Liver (tissue), 9 donors: ENCODE results near the gene HCFC1. TPM values are rescaled to one million over a fixed set of nuclear protein-coding genes. Genes with fewer than 3 reads are reported as not detected.
"Not testable (repeated sequence)": the region's sequence is repeated elsewhere in the genome, so short reads cannot be mapped to it uniquely, and the experiment has no call there.

Experiments
- DNase-seq: peaks from one replicate; pipeline ENCODE4 v3.0.0-alpha.2; 2017; ENCODE audit warnings: low spot score
- H3K27ac ChIP-seq, 2 donors: one replicate each; pipeline ENCODE4 v1.7.0; 2013; ENCODE audit warnings: inconsistent platforms in 2 of 2, low read length in 2 of 2, control low read depth in 1 of 2, low read depth in 1 of 2, mild to moderate bottlenecking in 1 of 2
- H3K27me3 ChIP-seq, 4 donors: one replicate each; pipeline versions ENCODE4 v1.6.1 to v1.7.0; 2013; ENCODE audit warnings: low read length in 3 of 4, inconsistent platforms in 1 of 4, mild to moderate bottlenecking in 1 of 4, moderate library complexity in 1 of 4; ENCODE audit not compliant: control insufficient read depth in 4 of 4, insufficient read depth in 4 of 4
- H3K36me3 ChIP-seq, 4 donors: one replicate each; pipeline versions ENCODE4 v1.6.1 to v1.7.0; 2013; ENCODE audit warnings: low read length in 3 of 4, mild to moderate bottlenecking in 3 of 4, low read depth in 1 of 4, moderate library complexity in 1 of 4; ENCODE audit not compliant: control insufficient read depth in 4 of 4, insufficient read depth in 3 of 4
- H3K4me1 ChIP-seq, 4 donors: one replicate each; pipeline versions ENCODE4 v1.6.1 to v1.7.0; 2013; ENCODE audit warnings: low read length in 3 of 4, mild to moderate bottlenecking in 3 of 4, moderate library complexity in 1 of 4; ENCODE audit not compliant: control insufficient read depth in 4 of 4, insufficient read depth in 4 of 4
- H3K4me3 ChIP-seq, 3 donors: one replicate each; pipeline versions ENCODE4 v1.6.1 to v1.7.0; 2013; ENCODE audit warnings: low read length in 3 of 3, control low read depth in 1 of 3, low read depth in 1 of 3, mild to moderate bottlenecking in 1 of 3
- H3K9ac ChIP-seq, 2 donors: one replicate each; pipeline ENCODE4 v1.7.0; 2013; ENCODE audit warnings: low read length in 2 of 2, mild to moderate bottlenecking in 2 of 2, moderate library complexity in 2 of 2, control low read depth in 1 of 2, low read depth in 1 of 2
- H3K9me3 ChIP-seq, 4 donors: one replicate each; pipeline versions ENCODE4 v1.6.1 to v1.7.0; 2013; ENCODE audit warnings: low read length in 3 of 4; ENCODE audit not compliant: control insufficient read depth in 4 of 4
- EGR1 ChIP-seq, 2 donors: IDR thresholded peaks; 2 replicates each; pipeline ENCODE4 v1.6.1; 2016 to 2018; ENCODE audit warnings: antibody characterized with exemption in 2 of 2, low read depth in 2 of 2
- FOXA1 ChIP-seq: IDR thresholded peaks from 2 replicates; pipeline ENCODE4 v1.6.1; 2016; ENCODE audit warnings: antibody characterized with exemption
- FOXA2 ChIP-seq: IDR thresholded peaks from 2 replicates; pipeline ENCODE4 v1.6.1; 2016; ENCODE audit warnings: antibody characterized with exemption
- GABPA ChIP-seq, 2 donors: IDR thresholded peaks in 1 of 2; conservative IDR thresholded peaks in 1 of 2; 2 replicates each; pipeline ENCODE4 v1.6.1; 2016; ENCODE audit warnings: antibody characterized with exemption in 2 of 2, mild to moderate bottlenecking in 1 of 2, moderate library complexity in 1 of 2
- HNF4A ChIP-seq, 2 donors: conservative IDR thresholded peaks; 2 replicates each; pipeline ENCODE4 v1.6.1; 2016; ENCODE audit warnings: antibody characterized with exemption in 2 of 2, mild to moderate bottlenecking in 2 of 2
- HNF4G ChIP-seq: IDR thresholded peaks from 2 replicates; pipeline ENCODE4 v1.6.1; 2016; ENCODE audit warnings: antibody characterized with exemption
- JUND ChIP-seq, 2 donors: IDR thresholded peaks; 2 replicates each; pipeline ENCODE4 v1.6.1; 2016; ENCODE audit warnings: antibody characterized with exemption in 2 of 2
- NR2F2 ChIP-seq: IDR thresholded peaks from 2 replicates; pipeline ENCODE4 v1.6.1; 2016; ENCODE audit warnings: antibody characterized with exemption
- RAD21 ChIP-seq, 2 donors: IDR thresholded peaks; 2 replicates each; pipeline ENCODE4 v1.6.1; 2016; ENCODE audit warnings: antibody characterized with exemption in 2 of 2, mild to moderate bottlenecking in 2 of 2
- RXRA ChIP-seq, 2 donors: IDR thresholded peaks; 2 replicates each; pipeline ENCODE4 v1.6.1; 2017 to 2018; ENCODE audit warnings: antibody characterized with exemption in 2 of 2, mild to moderate bottlenecking in 1 of 2
- SP1 ChIP-seq: IDR thresholded peaks from 2 replicates; pipeline ENCODE4 v1.6.1; 2018; ENCODE audit warnings: antibody characterized with exemption, mild to moderate bottlenecking
- TAF1 ChIP-seq: conservative IDR thresholded peaks from 2 replicates; pipeline ENCODE4 v1.6.1; 2016; ENCODE audit warnings: antibody characterized with exemption, mild to moderate bottlenecking
- YY1 ChIP-seq: IDR thresholded peaks from 2 replicates; pipeline ENCODE4 v1.6.1; 2016; ENCODE audit warnings: antibody characterized with exemption, mild to moderate bottlenecking
- WGBS: extraction: QIAGEN DNeasy Blood & Tissue Kit; methylation state at CpG from one replicate; pipeline ENCODE4 v1.1.7; 2013; 5-methylcytosine and 5-hydroxymethylcytosine counted together
- polyA plus RNA-seq, 2 donors: library from polyadenylated mRNA; stranded (reverse) in 1 of 2; unstranded in 1 of 2; fragments of 200-250 nt in 1 of 2; fragments of >200 nt in 1 of 2; fragmentation: Nextera tagmentation in 1 of 2; extraction: Ambion mirVana in 1 of 2; gene quantifications; one replicate each; pipeline versions ENCODE4 v1.2.1 to v1.2.3, GENCODE V29; 2013 to 2015
- total RNA-seq, 2 donors: library from RNA; depleted of rRNA; stranded (reverse); fragments of >200 nt; gene quantifications; one replicate each; pipeline ENCODE4 v1.2.3, GENCODE V29; 2014
- TF ChIP-seq, protein P1 (sequence below): IDR thresholded peaks from 2 replicates; pipeline ENCODE4 v1.6.1; 2016; ENCODE audit warnings: antibody characterized with exemption
- TF ChIP-seq, protein P2 (sequence below): IDR thresholded peaks from 2 replicates; pipeline ENCODE4 v1.6.1; 2016; ENCODE audit warnings: antibody characterized with exemption
- TF ChIP-seq, protein P3 (sequence below): IDR thresholded peaks from 2 replicates; pipeline ENCODE4 v1.6.1; 2016; ENCODE audit warnings: antibody characterized with exemption
- TF ChIP-seq, protein P4 (sequence below): fragments of 150-350 bp; IDR thresholded peaks from 2 replicates; pipeline ENCODE4 v1.5.1; 2017; ENCODE audit warnings: improper control_type of control experiment, low read depth, low read length; ENCODE audit not compliant: missing input control
- TF ChIP-seq, protein P5 (sequence below): IDR thresholded peaks from 2 replicates; pipeline ENCODE4 v1.6.1; 2016; ENCODE audit warnings: antibody characterized with exemption, mild to moderate bottlenecking
- donor health status: healthy.
- donor health status: healthy.
- donor health status: healthy.
- donor health status: healthy.
- donor health status: healthy.

HCFC1 gene
- total and polyA plus RNA-seq, 4 donors: 7.9 to 26.9 (median 13.9) TPM

DNA sequence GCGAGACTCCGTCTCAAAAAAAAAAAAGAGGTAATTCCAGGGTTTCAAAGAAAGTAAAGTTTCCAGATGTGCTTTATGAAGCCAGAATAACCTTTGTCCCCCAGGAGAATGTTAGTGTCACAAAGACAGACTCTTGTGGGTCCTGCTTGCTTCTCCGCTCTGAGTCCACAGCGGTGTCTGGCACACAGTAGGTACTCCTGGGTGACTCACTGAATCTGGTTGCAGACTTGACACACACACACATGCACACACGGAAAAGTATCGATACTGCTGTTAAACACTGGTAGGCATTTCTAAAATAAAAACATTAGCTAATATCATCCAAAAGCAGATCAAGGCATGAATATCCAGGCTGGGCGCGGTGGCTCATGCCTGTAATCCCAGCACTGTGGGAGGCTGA lies 23.9 kb upstream of the HCFC1 start:
- 99% methylated on average over 8 of the region's 8 CpGs for WGBS
- DNase-seq: no peak
- Histone ChIP-seq H3K9me3 (no peaks in the 10 kb centered on the region), H3K27ac (no peak overlapping the region), H3K36me3 (no peaks in the 10 kb centered on the region), H3K9ac (no peak overlapping the region), H3K27me3 (no peaks in the 10 kb centered on the region), H3K4me1 (no peaks in the 10 kb centered on the region), H3K4me3 (no peak overlapping the region)
- TF ChIP-seq TAF1: no peak
- TF ChIP-seq FOXA1: no peak
- TF ChIP-seq, protein P1, sequence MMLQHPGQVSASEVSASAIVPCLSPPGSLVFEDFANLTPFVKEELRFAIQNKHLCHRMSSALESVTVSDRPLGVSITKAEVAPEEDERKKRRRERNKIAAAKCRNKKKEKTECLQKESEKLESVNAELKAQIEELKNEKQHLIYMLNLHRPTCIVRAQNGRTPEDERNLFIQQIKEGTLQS: no peak
- TF ChIP-seq FOXA2: no peak
- TF ChIP-seq JUND (IDR thresholded peaks at IDR 0.05): no peak
- no peak for TF ChIP-seq HNF4G
- TF ChIP-seq, protein P2, sequence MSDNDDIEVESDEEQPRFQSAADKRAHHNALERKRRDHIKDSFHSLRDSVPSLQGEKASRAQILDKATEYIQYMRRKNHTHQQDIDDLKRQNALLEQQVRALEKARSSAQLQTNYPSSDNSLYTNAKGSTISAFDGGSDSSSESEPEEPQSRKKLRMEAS: no peak
- TF ChIP-seq YY1: no peak
- no peak for TF ChIP-seq SP1
- TF ChIP-seq RXRA (IDR thresholded peaks at IDR 0.05): no peak
- TF ChIP-seq, protein P3, sequence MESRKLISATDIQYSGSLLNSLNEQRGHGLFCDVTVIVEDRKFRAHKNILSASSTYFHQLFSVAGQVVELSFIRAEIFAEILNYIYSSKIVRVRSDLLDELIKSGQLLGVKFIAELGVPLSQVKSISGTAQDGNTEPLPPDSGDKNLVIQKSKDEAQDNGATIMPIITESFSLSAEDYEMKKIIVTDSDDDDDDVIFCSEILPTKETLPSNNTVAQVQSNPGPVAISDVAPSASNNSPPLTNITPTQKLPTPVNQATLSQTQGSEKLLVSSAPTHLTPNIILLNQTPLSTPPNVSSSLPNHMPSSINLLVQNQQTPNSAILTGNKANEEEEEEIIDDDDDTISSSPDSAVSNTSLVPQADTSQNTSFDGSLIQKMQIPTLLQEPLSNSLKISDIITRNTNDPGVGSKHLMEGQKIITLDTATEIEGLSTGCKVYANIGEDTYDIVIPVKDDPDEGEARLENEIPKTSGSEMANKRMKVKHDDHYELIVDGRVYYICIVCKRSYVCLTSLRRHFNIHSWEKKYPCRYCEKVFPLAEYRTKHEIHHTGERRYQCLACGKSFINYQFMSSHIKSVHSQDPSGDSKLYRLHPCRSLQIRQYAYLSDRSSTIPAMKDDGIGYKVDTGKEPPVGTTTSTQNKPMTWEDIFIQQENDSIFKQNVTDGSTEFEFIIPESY: no peak
- TF ChIP-seq EGR1 (IDR thresholded peaks at IDR 0.05; ENCODE audit: low read depth in 2 of 2): no peak
- no peak for TF ChIP-seq NR2F2
- TF ChIP-seq, protein P4, sequence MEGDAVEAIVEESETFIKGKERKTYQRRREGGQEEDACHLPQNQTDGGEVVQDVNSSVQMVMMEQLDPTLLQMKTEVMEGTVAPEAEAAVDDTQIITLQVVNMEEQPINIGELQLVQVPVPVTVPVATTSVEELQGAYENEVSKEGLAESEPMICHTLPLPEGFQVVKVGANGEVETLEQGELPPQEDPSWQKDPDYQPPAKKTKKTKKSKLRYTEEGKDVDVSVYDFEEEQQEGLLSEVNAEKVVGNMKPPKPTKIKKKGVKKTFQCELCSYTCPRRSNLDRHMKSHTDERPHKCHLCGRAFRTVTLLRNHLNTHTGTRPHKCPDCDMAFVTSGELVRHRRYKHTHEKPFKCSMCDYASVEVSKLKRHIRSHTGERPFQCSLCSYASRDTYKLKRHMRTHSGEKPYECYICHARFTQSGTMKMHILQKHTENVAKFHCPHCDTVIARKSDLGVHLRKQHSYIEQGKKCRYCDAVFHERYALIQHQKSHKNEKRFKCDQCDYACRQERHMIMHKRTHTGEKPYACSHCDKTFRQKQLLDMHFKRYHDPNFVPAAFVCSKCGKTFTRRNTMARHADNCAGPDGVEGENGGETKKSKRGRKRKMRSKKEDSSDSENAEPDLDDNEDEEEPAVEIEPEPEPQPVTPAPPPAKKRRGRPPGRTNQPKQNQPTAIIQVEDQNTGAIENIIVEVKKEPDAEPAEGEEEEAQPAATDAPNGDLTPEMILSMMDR: no peak
- TF ChIP-seq GABPA (IDR thresholded peaks at IDR 0.05 in 1 of 2, conservative IDR thresholded peaks at IDR 0.05 in 1 of 2): no peak
- no peak for TF ChIP-seq HNF4A (conservative IDR thresholded peaks at IDR 0.05)
- TF ChIP-seq, protein P5, sequence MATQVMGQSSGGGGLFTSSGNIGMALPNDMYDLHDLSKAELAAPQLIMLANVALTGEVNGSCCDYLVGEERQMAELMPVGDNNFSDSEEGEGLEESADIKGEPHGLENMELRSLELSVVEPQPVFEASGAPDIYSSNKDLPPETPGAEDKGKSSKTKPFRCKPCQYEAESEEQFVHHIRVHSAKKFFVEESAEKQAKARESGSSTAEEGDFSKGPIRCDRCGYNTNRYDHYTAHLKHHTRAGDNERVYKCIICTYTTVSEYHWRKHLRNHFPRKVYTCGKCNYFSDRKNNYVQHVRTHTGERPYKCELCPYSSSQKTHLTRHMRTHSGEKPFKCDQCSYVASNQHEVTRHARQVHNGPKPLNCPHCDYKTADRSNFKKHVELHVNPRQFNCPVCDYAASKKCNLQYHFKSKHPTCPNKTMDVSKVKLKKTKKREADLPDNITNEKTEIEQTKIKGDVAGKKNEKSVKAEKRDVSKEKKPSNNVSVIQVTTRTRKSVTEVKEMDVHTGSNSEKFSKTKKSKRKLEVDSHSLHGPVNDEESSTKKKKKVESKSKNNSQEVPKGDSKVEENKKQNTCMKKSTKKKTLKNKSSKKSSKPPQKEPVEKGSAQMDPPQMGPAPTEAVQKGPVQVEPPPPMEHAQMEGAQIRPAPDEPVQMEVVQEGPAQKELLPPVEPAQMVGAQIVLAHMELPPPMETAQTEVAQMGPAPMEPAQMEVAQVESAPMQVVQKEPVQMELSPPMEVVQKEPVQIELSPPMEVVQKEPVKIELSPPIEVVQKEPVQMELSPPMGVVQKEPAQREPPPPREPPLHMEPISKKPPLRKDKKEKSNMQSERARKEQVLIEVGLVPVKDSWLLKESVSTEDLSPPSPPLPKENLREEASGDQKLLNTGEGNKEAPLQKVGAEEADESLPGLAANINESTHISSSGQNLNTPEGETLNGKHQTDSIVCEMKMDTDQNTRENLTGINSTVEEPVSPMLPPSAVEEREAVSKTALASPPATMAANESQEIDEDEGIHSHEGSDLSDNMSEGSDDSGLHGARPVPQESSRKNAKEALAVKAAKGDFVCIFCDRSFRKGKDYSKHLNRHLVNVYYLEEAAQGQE: no peak
- no peak for TF ChIP-seq RAD21 (IDR thresholded peaks at IDR 0.05)

DNA sequence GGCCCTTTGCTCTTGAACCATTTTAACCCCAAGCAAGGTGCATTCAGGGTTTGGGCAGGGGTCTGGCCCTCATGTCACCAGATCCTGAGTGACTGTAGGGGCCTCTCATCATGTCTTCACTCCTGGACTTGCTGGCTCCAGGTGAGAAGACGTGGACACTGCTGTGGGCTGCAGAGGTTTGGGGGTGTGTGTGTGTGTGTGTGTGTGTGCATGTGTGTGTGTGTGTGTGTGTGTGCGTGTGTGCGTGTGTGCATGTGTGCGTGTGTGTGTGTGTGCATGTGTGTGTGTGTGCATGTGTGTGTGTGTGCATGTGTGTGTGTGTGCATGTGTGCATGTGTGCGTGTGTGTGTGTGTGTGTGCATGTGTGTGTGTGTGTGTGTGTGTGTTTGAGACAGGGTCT lies 22.8 kb upstream of the HCFC1 start:
- WGBS: 80% methylated on average over 5 of the region's 5 CpGs

More for the DNA sequence above, 22.8 kb upstream of the HCFC1 start:
- not testable (repeated sequence) for H3K4me3 ChIP-seq, H3K27me3 ChIP-seq, H3K9me3 ChIP-seq, H3K9ac ChIP-seq, H3K27ac ChIP-seq, DNase-seq, H3K4me1 ChIP-seq, H3K36me3 ChIP-seq
